Measurements from ENCODE around the gene VAC14.

The VAC14 gene

GRCh38 chr16:70678898-70679670 is 121.9 kb downstream of the VAC14 start:
- no peak overlapping the region for H3K4me3 ChIP-seq (ENCODE audit: low read depth, low read length)
- in situ Hi-C loops (cut with HindIII; ENCODE audit: low sequenced_read_pairs) = no loop called here
- TF ChIP-seq, protein P1, sequence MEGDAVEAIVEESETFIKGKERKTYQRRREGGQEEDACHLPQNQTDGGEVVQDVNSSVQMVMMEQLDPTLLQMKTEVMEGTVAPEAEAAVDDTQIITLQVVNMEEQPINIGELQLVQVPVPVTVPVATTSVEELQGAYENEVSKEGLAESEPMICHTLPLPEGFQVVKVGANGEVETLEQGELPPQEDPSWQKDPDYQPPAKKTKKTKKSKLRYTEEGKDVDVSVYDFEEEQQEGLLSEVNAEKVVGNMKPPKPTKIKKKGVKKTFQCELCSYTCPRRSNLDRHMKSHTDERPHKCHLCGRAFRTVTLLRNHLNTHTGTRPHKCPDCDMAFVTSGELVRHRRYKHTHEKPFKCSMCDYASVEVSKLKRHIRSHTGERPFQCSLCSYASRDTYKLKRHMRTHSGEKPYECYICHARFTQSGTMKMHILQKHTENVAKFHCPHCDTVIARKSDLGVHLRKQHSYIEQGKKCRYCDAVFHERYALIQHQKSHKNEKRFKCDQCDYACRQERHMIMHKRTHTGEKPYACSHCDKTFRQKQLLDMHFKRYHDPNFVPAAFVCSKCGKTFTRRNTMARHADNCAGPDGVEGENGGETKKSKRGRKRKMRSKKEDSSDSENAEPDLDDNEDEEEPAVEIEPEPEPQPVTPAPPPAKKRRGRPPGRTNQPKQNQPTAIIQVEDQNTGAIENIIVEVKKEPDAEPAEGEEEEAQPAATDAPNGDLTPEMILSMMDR (IDR thresholded peaks at IDR 0.05; ENCODE audit: low read depth, low read length) = no peak
- DNase-seq (ENCODE audit: low read depth, low spot score) = no peak

DNA sequence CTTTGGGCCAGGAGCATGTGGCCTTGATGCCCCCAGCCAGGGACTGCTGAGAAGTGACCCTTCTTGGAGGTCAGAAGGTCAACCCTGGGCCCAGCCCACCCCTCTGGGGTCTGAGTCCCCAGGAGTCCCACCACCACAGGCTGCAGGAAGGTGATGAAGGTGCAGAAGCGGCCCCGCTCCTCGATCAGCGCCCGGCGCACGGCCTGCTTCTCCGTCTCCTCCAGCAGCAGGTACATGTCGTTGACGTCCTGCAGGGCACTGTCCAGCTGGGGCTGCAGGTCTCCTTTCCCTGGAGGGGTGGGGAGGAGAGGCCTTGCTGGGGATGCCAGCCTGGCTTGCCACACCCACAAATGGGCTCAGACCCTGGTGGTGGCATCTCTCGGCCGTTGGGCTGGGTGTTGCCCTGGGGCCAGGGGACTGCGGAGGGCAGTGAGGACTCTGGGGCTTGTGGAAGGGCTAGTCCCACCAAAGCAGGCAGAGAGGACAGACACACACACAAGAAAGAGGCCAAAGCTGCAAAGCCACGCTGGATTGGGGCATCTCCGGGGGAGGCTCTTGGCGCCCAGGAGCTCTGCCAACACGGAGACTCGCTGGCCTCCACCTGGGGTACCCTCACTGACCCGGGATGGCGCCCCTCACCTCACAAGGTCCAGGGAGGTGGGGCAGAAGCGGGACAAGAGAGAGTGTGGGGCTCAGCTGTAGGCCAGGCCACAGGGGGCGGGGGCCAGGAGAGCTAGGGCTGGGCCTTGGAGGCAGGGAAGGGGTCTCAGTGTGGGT is 122.6 kb downstream of the VAC14 start:
- DNase-seq (ENCODE audit: low read depth, low spot score) = no peak
- in situ Hi-C loops (cut with HindIII; ENCODE audit: low sequenced_read_pairs) = no loop called here
- TF ChIP-seq, protein P1 (IDR thresholded peaks at IDR 0.05; ENCODE audit: low read depth, low read length) = no peak
- H3K4me3 ChIP-seq (ENCODE audit: low read depth, low read length) = no peak overlapping the region

GRCh38 chr16:70677499-70678120 is 123.3 kb downstream of the VAC14 start:
- TF ChIP-seq, protein P1 (IDR thresholded peaks at IDR 0.05; ENCODE audit: low read depth, low read length) = no peak
- no peak overlapping the region for H3K4me3 ChIP-seq (ENCODE audit: low read depth, low read length)
- no peak for DNase-seq (ENCODE audit: low read depth, low spot score)
- in situ Hi-C loops (cut with HindIII; ENCODE audit: low sequenced_read_pairs) = no loop called here

DNA sequence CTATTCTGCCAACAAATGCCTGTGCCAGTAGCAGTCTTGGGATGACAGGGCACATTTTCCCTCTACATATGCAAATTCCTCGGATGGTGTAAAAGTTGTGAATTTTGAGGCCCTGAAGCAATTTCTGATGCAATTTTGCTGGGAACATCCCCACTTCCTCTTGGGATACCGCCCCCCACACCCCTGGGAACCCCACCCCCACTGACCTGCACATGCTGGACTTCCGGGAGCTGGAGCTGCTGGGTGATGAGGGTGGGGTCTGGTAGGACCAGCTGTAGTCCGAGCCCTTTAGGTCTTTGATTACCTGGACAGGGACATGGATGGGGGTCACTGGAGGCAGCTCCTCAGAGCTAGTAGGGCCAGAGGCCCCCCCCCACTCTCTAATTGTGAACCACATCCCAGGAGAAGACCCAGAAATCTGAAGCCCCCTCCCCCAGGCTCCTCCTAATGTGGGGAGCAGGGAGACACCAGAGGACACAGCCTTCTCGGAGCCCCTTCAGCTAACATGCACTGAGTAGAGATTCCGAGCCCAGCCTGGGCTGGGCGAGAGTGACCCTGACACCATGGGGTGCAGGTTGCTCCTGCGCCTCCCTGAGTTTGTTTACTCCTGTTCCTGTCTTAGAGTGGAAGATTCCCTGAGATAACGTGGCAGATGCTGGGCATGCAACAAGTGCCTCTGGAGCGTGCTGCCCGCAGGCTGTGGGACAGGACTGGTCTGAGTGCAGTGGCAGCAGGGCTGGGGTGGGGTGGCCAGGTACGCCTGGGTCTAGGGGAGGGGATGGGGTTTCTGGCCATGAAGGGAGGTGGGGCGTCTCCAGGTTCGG is 124.1 kb downstream of the VAC14 start:
- in situ Hi-C loops (cut with HindIII; ENCODE audit: low sequenced_read_pairs) = no loop called here
- no peak for DNase-seq (ENCODE audit: low read depth, low spot score)

GRCh38 chr16:70675851-70676513 is 125.0 kb downstream of the VAC14 start:
- no peak for DNase-seq (ENCODE audit: low read depth, low spot score)
- TF ChIP-seq, protein P1 (IDR thresholded peaks at IDR 0.05; ENCODE audit: low read depth, low read length) = no peak
- H3K4me3 ChIP-seq (ENCODE audit: low read depth, low read length) = no peak overlapping the region
- in situ Hi-C loops (cut with HindIII; ENCODE audit: low sequenced_read_pairs) = no loop called here

More for the DNA sequence above, 124.1 kb downstream of the VAC14 start:
- no peak overlapping the region for H3K4me3 ChIP-seq (ENCODE audit: low read depth, low read length)
- TF ChIP-seq, protein P1 (IDR thresholded peaks at IDR 0.05; ENCODE audit: low read depth, low read length) = no peak

Measured in astrocyte of the spinal cord (primary cell).